ENCODE measurements around the gene TTC12. TPM values are rescaled to one million over a fixed set of nuclear protein-coding genes. Genes with fewer than 3 reads are reported as not detected.

The TTC12 gene
- polyA plus RNA-seq, 1 donor (not counting 4 experiments of a cell fraction or from before 2014, with no cell fraction given): 27.3 TPM

DNA sequence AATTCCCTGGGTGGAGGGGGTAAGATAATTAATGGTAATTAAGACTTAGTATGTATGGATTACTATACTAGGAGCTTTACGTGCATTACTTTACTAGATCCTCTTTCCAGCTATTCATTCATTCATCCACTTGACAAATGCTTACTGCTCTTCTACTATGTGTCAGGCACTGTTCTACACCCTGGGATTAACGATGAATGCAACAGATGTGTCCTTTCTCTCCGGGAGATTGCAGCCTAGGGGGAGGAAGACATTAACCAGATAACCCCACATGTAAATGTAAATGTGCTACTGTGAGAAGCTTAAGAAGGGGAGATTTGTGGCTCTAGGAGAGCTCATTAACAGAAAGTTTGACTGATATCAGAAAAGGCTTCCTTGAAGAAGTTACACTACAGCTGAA, 74.9 kb downstream of the TTC12 start:
- FAIRE-seq: no peak
- dilution Hi-C loops (cut with MboI; ENCODE audit: extremely low pct_ligation_motif_present, low sequenced_read_pairs): no loop called here

DNA sequence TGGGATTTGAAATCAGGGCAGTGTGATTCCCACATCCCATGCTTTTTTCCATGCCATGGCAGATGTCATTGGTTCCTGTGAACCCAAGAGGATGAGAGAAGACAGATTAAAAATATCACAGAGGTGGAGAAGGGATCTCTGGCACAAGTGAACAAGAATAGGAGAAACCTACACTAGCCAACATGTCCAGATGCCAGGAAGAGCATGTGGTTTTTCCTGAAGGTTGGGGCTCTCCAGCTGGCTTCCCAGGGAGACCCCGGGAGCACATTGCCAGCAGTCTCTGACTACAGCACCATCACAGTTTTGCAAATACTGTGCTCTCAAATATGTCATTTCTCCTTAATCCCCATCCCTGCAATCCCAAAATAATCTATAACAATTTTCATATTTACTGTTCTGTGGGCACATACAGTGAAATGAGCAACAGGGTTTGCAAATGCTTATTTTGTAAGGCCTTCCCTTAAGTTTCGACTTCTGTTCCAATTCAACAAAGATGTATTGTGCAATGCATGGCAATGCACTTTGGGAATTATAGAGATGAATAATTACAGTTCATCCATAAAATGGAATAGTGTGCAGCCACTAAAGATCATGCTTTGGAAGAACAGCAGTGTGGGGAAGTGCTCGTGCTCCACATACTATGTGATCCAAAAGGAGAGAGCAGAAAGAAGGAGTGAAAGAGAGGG, 78.0 kb downstream of the TTC12 start:
- dilution Hi-C loops (cut with MboI; ENCODE audit: extremely low pct_ligation_motif_present, low sequenced_read_pairs): no loop called here
- H3K9me1 ChIP-seq (ENCODE audit: control insufficient read depth, extremely low read depth, insufficient read depth, low read length): no peaks in the 10 kb centered on the region
- no peaks in the 10 kb centered on the region for H3K27me3 ChIP-seq (ENCODE audit: control insufficient read depth, extremely low read depth, insufficient read depth, low read length)
- no peaks in the 10 kb centered on the region for H3K9me3 ChIP-seq (ENCODE audit: control insufficient read depth, low read depth, low read length)
- H3K9ac ChIP-seq (ENCODE audit: control insufficient read depth, extremely low read depth, insufficient read depth, low read length): no peak overlapping the region
- DNase-seq (ENCODE audit: low read depth, low spot score) (no peak), FAIRE-seq (no peak)
- H3K27ac ChIP-seq (ENCODE audit: control insufficient read depth, insufficient read depth, low read length): no peak overlapping the region
- TF ChIP-seq EZH2 (IDR thresholded peaks at IDR 0.05; ENCODE audit: low read length): no peak
- TF ChIP-seq, protein P1, sequence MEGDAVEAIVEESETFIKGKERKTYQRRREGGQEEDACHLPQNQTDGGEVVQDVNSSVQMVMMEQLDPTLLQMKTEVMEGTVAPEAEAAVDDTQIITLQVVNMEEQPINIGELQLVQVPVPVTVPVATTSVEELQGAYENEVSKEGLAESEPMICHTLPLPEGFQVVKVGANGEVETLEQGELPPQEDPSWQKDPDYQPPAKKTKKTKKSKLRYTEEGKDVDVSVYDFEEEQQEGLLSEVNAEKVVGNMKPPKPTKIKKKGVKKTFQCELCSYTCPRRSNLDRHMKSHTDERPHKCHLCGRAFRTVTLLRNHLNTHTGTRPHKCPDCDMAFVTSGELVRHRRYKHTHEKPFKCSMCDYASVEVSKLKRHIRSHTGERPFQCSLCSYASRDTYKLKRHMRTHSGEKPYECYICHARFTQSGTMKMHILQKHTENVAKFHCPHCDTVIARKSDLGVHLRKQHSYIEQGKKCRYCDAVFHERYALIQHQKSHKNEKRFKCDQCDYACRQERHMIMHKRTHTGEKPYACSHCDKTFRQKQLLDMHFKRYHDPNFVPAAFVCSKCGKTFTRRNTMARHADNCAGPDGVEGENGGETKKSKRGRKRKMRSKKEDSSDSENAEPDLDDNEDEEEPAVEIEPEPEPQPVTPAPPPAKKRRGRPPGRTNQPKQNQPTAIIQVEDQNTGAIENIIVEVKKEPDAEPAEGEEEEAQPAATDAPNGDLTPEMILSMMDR (optimal IDR thresholded peaks at IDR 0.05 in 1 of 3, IDR thresholded peaks at IDR 0.05 in 1 of 3, conservative IDR thresholded peaks at IDR 0.05 in 1 of 3; ENCODE audit: extremely low read depth in 1 of 3, insufficient read depth in 2 of 3, low read length in 3 of 3): no peak
- peaks cover 6% of the 10 kb centered on the region for H3K4me1 ChIP-seq (ENCODE audit: control insufficient read depth, extremely low read depth, insufficient read depth, low read length)
- H2AFZ ChIP-seq (ENCODE audit: control insufficient read depth, low read length): no peak overlapping the region
- no peak overlapping the region for H3K4me2 ChIP-seq (ENCODE audit: control insufficient read depth, extremely low read depth, insufficient read depth, low read depth, low read length)
- no peaks in the 10 kb centered on the region for H4K20me1 ChIP-seq (ENCODE audit: control insufficient read depth, extremely low read depth, insufficient read depth, low read length)
- no peaks in the 10 kb centered on the region for H3K79me2 ChIP-seq (ENCODE audit: control insufficient read depth, insufficient read depth, low read length)
- no peaks in the 10 kb centered on the region for H3K36me3 ChIP-seq (ENCODE audit: control insufficient read depth in 2 of 2, extremely low read depth in 1 of 2, insufficient read depth in 2 of 2, low read length in 2 of 2)
- H3K4me3 ChIP-seq (ENCODE audit: control insufficient read depth in 2 of 3, extremely low read depth in 1 of 3, insufficient read depth in 2 of 3, low read depth in 1 of 3, low read length in 3 of 3): no peak overlapping the region

More for the DNA sequence above, 74.9 kb downstream of the TTC12 start:
- Histone ChIP-seq H3K4me2 (ENCODE audit: control insufficient read depth, extremely low read depth, insufficient read depth, low read depth, low read length) (no peak overlapping the region), H4K20me1 (ENCODE audit: control insufficient read depth, extremely low read depth, insufficient read depth, low read length) (no peaks in the 10 kb centered on the region), H3K9me1 (ENCODE audit: control insufficient read depth, extremely low read depth, insufficient read depth, low read length) (no peaks in the 10 kb centered on the region), H2AFZ (ENCODE audit: control insufficient read depth, low read length) (no peak overlapping the region), H3K79me2 (ENCODE audit: control insufficient read depth, insufficient read depth, low read length) (no peaks in the 10 kb centered on the region), H3K36me3 (ENCODE audit: control insufficient read depth in 2 of 2, extremely low read depth in 1 of 2, insufficient read depth in 2 of 2, low read length in 2 of 2) (no peaks in the 10 kb centered on the region), H3K4me3 (ENCODE audit: control insufficient read depth in 2 of 3, extremely low read depth in 1 of 3, insufficient read depth in 2 of 3, low read depth in 1 of 3, low read length in 3 of 3) (no peak overlapping the region), H3K27ac (ENCODE audit: control insufficient read depth, insufficient read depth, low read length) (no peak overlapping the region), H3K9ac (ENCODE audit: control insufficient read depth, extremely low read depth, insufficient read depth, low read length) (no peak overlapping the region), H3K27me3 (ENCODE audit: control insufficient read depth, extremely low read depth, insufficient read depth, low read length) (no peaks in the 10 kb centered on the region), H3K4me1 (ENCODE audit: control insufficient read depth, extremely low read depth, insufficient read depth, low read length) (peaks cover 27% of the 10 kb centered on the region), H3K9me3 (ENCODE audit: control insufficient read depth, low read depth, low read length) (no peaks in the 10 kb centered on the region)
- TF ChIP-seq EZH2 (IDR thresholded peaks at IDR 0.05; ENCODE audit: low read length): no peak
- TF ChIP-seq, protein P1 (optimal IDR thresholded peaks at IDR 0.05 in 1 of 3, IDR thresholded peaks at IDR 0.05 in 1 of 3, conservative IDR thresholded peaks at IDR 0.05 in 1 of 3; ENCODE audit: extremely low read depth in 1 of 3, insufficient read depth in 2 of 3, low read length in 3 of 3): no peak
- DNase-seq (ENCODE audit: low read depth, low spot score): no peak

Data from keratinocyte (primary cell).